Left colon (tissue), 2 donors: ENCODE measurements around the gene FRMPD2. TPM values are rescaled to one million over a fixed set of nuclear protein-coding genes. Genes with fewer than 3 reads are reported as not detected.
"Not testable (repeated sequence)": the region's sequence is repeated elsewhere in the genome, so short reads cannot be mapped to it uniquely, and the experiment has no call there.

Source experiments
- ATAC-seq: fragments of 200-7000 bp; cut with Tn5 transposase; one replicate; pipeline ENCODE4 v1.9.1; 2020; ENCODE audit warnings: mild to moderate bottlenecking, moderate library complexity
- DNase-seq, 2 donors: peaks; one replicate each; pipeline ENCODE4 v3.0.0-alpha.2; 2020
- intact Hi-C, 2 donors: fragments of 100-400 bp; cut with DNase I in 1 of 2; cut with micrococcal nuclease in 1 of 2; formaldehyde crosslinking; loops; one replicate each; pipeline versions ENCODE4 v1.11.2 to v1.14.0; 2022; cut with DNase I, micrococcal nuclease
- total RNA-seq, 2 donors: library from RNA; stranded (reverse); fragmentation: NEBNext Ultra II Directional; extraction: Animal tissue kit (Norgen Biotek cat#: 25700); gene quantifications; one replicate each; pipeline ENCODE4 v1.2.1, GENCODE V29; 2021
- donor health status: DM: no; HTN: no; CAD: no.
- donor health status: DM: yes; HTN: yes; CAD: no.

Gene FRMPD2
- total RNA-seq, 2 donors from 2014 or later: 0.18 to 0.36 TPM

- intact Hi-C loops: no loop called here
- DNase-seq (no peak), ATAC-seq (no peak)
These were observed 18.8 kb downstream of the FRMPD2 start for GRCh38 chr10:48255722-48256121.

- DNase-seq (no peak), ATAC-seq (no peak)
- intact Hi-C loops: no loop called here
These were observed 19.6 kb downstream of the FRMPD2 start for GRCh38 chr10:48254750-48255512.

GRCh38 chr10:48253970-48254657, 20.4 kb downstream of the FRMPD2 start:
- intact Hi-C loops: no loop called here
- DNase-seq (no peak), ATAC-seq (no peak)

GRCh38 chr10:48252354-48252650, 22.2 kb downstream of the FRMPD2 start:
- intact Hi-C loops: no loop called here
- DNase-seq: no peak
- ATAC-seq: no peak

- DNase-seq (peak in 1 of 2 donors; percentile 29), ATAC-seq (peak; percentile 80)
- intact Hi-C loops: no loop called here
These were observed 22.8 kb downstream of the FRMPD2 start for GRCh38 chr10:48251525-48252353.

GRCh38 chr10:48251152-48251524, 23.4 kb downstream of the FRMPD2 start:
- peak; percentile 43 for ATAC-seq
- DNase-seq: no peak
- intact Hi-C loops: no loop called here

GRCh38 chr10:48249763-48250351, 24.6 kb downstream of the FRMPD2 start:
- intact Hi-C loops: no loop called here
- ATAC-seq (no peak), DNase-seq (no peak)

- no peak for DNase-seq
- intact Hi-C loops: no loop called here
- no peak for ATAC-seq
These were observed 25.3 kb downstream of the FRMPD2 start for GRCh38 chr10:48249004-48249762.

- ATAC-seq (no peak), DNase-seq (no peak)
- intact Hi-C loops: no loop called here
These were observed 26.0 kb downstream of the FRMPD2 start for GRCh38 chr10:48248462-48248861.

- intact Hi-C loops: no loop called here
- no peak for ATAC-seq
- DNase-seq: no peak
These were observed 26.8 kb downstream of the FRMPD2 start for GRCh38 chr10:48247680-48248079.

GRCh38 chr10:48246501-48246900, 28.0 kb downstream of the FRMPD2 start:
- intact Hi-C loops: no loop called here
- ATAC-seq (no peak), DNase-seq (no peak)

- intact Hi-C loops: no loop called here
- ATAC-seq (no peak), DNase-seq (no peak)
These were observed 28.5 kb downstream of the FRMPD2 start for GRCh38 chr10:48245977-48246376.

GRCh38 chr10:48243921-48244320, 30.6 kb downstream of the FRMPD2 start:
- intact Hi-C loops, ATAC-seq, DNase-seq: not testable (repeated sequence)

GRCh38 chr10:48243487-48243886, 31.0 kb downstream of the FRMPD2 start:
- no peak for DNase-seq
- no peak for ATAC-seq
- intact Hi-C loops: no loop called here

- no peak for ATAC-seq
- DNase-seq: no peak
These were observed 32.2 kb downstream of the FRMPD2 start for GRCh38 chr10:48242171-48242904.

GRCh38 chr10:48241332-48241731, 33.2 kb downstream of the FRMPD2 start:
- intact Hi-C loops: no loop called here
- ATAC-seq: no peak
- no peak for DNase-seq

More at GRCh38 chr10:48242171-48242904, 32.2 kb downstream of the FRMPD2 start:
- intact Hi-C loops: no loop called here

GRCh38 chr10:48240196-48240595, 34.3 kb downstream of the FRMPD2 start:
- intact Hi-C loops: no loop called here
- ATAC-seq (no peak), DNase-seq (no peak)

GRCh38 chr10:48239618-48240017, 34.9 kb downstream of the FRMPD2 start:
- DNase-seq (no peak), ATAC-seq (no peak)
- intact Hi-C loops: no loop called here
